C4-2B (cell line): ENCODE results near the gene DLGAP1.

Source experiments
- ZFX ChIP-seq: fragments of 450-650 bp; IDR thresholded peaks from 2 replicates; pipeline ENCODE4 v1.6.1; 2017
- TF ChIP-seq, protein P1 (sequence below): fragments of 450-650 bp; conservative IDR thresholded peaks from 2 replicates; pipeline ENCODE4 v1.5.1; 2017; ENCODE audit warnings: mild to moderate bottlenecking

DNA sequence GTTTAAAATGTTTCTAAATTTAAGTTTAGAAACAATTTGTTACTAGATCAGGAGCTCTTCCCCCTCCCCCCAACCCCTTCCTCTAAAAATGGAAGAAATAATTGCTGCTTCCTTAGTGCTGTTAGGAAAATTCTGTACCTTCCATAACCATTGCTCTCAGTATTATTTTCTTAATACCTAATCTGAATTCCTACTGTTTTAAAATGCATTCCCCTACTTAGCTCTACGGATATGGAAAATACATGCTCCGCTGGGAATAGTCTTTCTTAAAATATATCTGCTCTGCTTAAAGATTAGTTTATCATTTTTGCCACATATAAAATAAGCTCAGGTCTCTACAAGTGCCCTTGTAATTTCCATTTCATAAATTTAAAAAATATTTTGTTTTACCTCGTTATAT lies 789.9 kb downstream of the DLGAP1 start:
- TF ChIP-seq, protein P1, sequence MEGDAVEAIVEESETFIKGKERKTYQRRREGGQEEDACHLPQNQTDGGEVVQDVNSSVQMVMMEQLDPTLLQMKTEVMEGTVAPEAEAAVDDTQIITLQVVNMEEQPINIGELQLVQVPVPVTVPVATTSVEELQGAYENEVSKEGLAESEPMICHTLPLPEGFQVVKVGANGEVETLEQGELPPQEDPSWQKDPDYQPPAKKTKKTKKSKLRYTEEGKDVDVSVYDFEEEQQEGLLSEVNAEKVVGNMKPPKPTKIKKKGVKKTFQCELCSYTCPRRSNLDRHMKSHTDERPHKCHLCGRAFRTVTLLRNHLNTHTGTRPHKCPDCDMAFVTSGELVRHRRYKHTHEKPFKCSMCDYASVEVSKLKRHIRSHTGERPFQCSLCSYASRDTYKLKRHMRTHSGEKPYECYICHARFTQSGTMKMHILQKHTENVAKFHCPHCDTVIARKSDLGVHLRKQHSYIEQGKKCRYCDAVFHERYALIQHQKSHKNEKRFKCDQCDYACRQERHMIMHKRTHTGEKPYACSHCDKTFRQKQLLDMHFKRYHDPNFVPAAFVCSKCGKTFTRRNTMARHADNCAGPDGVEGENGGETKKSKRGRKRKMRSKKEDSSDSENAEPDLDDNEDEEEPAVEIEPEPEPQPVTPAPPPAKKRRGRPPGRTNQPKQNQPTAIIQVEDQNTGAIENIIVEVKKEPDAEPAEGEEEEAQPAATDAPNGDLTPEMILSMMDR, result no peak
- no peak for TF ChIP-seq ZFX
